HepG2 (cell line): Measurements from ENCODE around the gene ANKRD13C.
"Not testable (repeated sequence)": the region's sequence is repeated elsewhere in the genome, so short reads cannot be mapped to it uniquely, and the experiment has no call there.

ENCODE experiments used
- CBX2 ChIP-seq, 2 experiments: fragments of 200-600 bp in 1 of 2; sonication (generic); formaldehyde crosslinking in 1 of 2; IDR thresholded peaks; 2 replicates each; pipeline versions ENCODE4 v1.7.0 to v1.8.1; 2018 to 2022; ENCODE audit warnings: low read depth in 2 of 2, low read length in 1 of 2, mild to moderate bottlenecking in 1 of 2, missing genetic modification reagents in 1 of 2
- CTCF ChIP-seq: sonication (generic); formaldehyde crosslinking; IDR thresholded peaks from 2 replicates; pipeline ENCODE4 v1.5.0; 2020; ENCODE audit warnings: mild to moderate bottlenecking, missing genetic modification reagents, moderate library complexity
- POLR2A ChIP-seq, 2 experiments: IDR thresholded peaks; 2 replicates each; pipeline ENCODE4 v1.6.1; 2011; ENCODE audit warnings: low read depth in 2 of 2, low read length in 2 of 2, mild to moderate bottlenecking in 1 of 2, moderate library complexity in 1 of 2; ENCODE audit not compliant: insufficient read depth in 1 of 2
- SP1 ChIP-seq, 2 experiments: fragments of 450-650 bp in 1 of 2; sonication (generic) in 1 of 2; formaldehyde crosslinking in 1 of 2; IDR thresholded peaks; 2 replicates each; pipeline versions ENCODE4 v1.4.0 to v1.6.1; 2016 to 2020; ENCODE audit warnings: missing genetic modification reagents in 1 of 2
- ZBTB7A ChIP-seq: sonication (generic); formaldehyde crosslinking; IDR thresholded peaks from 2 replicates; pipeline ENCODE4 v1.8.0; 2022; ENCODE audit warnings: mild to moderate bottlenecking, missing genetic modification reagents
- ZNF230 ChIP-seq: sonication (generic); formaldehyde crosslinking; IDR thresholded peaks from 2 replicates; pipeline ENCODE4 v1.4.0; 2020; ENCODE audit warnings: mild to moderate bottlenecking, missing genetic modification reagents
- ZNF263 ChIP-seq: sonication (generic); formaldehyde crosslinking; IDR thresholded peaks from 2 replicates; pipeline ENCODE4 v1.4.0; 2020; ENCODE audit warnings: missing genetic modification reagents

- not testable (repeated sequence) for TF ChIP-seq ZBTB7A (CRISPR knock-in tag); ZNF230 (CRISPR knock-in tag); CTCF (CRISPR knock-in tag); ZNF263 (CRISPR knock-in tag); SP1 (IDR thresholded peaks at IDR 0.05); SP1 (CRISPR knock-in tag; IDR thresholded peaks at IDR 0.05); POLR2A (IDR thresholded peaks at IDR 0.05; ENCODE audit: insufficient read depth in 1 of 2, low read depth in 2 of 2, low read length in 2 of 2); CBX2 (IDR thresholded peaks at IDR 0.05; ENCODE audit: low read depth, low read length); CBX2 (CRISPR knock-in tag; IDR thresholded peaks at IDR 0.05; ENCODE audit: low read depth)
Observed at GRCh38 chr1:70373580-70373979, 19.1 kb upstream of the ANKRD13C start.
